ENCODE results near the gene B9D1. TPM values are rescaled to one million over a fixed set of nuclear protein-coding genes. Genes with fewer than 3 reads are reported as not detected.

Gene B9D1
- total and polyA plus RNA-seq, 2 of the 13 experiments (the other 11 are each of a cell fraction or from before 2014, with no cell fraction given): 27.7 to 31.1 TPM

DNA sequence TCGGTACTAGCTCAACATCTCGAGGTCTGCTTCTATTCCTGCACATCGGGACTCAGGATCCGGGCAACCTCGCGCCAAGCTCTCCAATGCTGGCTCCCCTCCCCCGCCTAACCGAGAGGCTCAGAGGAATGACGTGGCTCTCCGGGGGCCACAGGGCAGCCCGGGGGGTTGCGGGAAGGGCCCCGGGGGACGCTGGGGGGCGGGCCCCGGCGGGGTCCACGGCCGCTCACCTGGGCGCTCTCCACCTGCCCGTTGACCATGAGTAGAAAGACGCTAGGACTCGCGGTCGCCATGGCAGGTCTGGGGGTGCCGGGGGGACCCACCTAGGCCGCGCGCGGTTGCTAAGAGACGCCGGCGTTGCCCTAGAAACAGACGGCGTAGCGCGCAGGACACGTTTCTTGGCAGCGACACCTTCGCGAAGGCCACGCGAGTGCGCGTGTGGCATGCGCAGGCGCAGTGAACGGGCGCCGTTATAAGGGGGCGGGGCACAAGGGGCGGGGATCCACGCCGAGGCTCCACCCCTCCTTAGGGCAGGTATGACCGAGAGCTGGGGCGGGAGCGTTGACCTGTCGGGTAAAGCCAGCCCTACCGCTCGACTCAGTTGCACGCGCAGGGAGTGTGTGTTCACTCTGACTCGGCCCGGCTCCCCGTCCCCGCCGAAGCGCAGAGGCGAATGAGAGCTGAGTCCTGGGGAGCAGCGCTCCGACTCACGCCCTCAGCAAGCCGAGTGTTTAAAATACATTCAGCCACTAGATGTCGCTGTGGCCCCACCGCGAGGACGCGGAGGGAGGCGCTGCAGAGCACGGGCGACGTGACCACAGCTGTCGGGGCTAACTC is at the start of gene B9D1 (continued):
- TF ChIP-seq, protein P1, sequence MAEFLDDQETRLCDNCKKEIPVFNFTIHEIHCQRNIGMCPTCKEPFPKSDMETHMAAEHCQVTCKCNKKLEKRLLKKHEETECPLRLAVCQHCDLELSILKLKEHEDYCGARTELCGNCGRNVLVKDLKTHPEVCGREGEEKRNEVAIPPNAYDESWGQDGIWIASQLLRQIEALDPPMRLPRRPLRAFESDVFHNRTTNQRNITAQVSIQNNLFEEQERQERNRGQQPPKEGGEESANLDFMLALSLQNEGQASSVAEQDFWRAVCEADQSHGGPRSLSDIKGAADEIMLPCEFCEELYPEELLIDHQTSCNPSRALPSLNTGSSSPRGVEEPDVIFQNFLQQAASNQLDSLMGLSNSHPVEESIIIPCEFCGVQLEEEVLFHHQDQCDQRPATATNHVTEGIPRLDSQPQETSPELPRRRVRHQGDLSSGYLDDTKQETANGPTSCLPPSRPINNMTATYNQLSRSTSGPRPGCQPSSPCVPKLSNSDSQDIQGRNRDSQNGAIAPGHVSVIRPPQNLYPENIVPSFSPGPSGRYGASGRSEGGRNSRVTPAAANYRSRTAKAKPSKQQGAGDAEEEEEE (CRISPR knock-in tag; IDR thresholded peaks at IDR 0.05; ENCODE audit: borderline replicate concordance): 0 out of 2 replicates have a peak, but pooled peaks have one; percentile 73
- TF ChIP-seq RORA (CRISPR knock-in tag; IDR thresholded peaks at IDR 0.05) (no peak), ZNF512 (CRISPR knock-in tag; IDR thresholded peaks at IDR 0.05) (no peak), NR2F1 (CRISPR knock-in tag; IDR thresholded peaks at IDR 0.05) (no peak), JUND (CRISPR knock-in tag; IDR thresholded peaks at IDR 0.05) (no peak), TEAD3 (CRISPR knock-in tag; optimal IDR thresholded peaks at IDR 0.05; ENCODE audit: borderline replicate concordance) (peak; percentile 79), IRF9 (CRISPR knock-in tag; IDR thresholded peaks at IDR 0.05; ENCODE audit: borderline replicate concordance) (no peak), KDM3A (CRISPR knock-in tag; IDR thresholded peaks at IDR 0.05; ENCODE audit: low read depth) (peak; percentile 98), FOXP1 (IDR thresholded peaks at IDR 0.05) (no peak), FOXP1 (CRISPR knock-in tag; IDR thresholded peaks at IDR 0.05) (0 out of 2 replicates have a peak, but pooled peaks have one; percentile 6), HNF4A (CRISPR knock-in tag; IDR thresholded peaks at IDR 0.05) (no peak; the same call in 1 of the 2 replicates), FOSL1 (CRISPR knock-in tag; IDR thresholded peaks at IDR 0.05; ENCODE audit: borderline replicate concordance) (no peak), ZNF704 (CRISPR knock-in tag; IDR thresholded peaks at IDR 0.05; ENCODE audit: borderline replicate concordance) (peak; percentile 58; the same call in 1 of the 2 replicates), ZNF230 (CRISPR knock-in tag; IDR thresholded peaks at IDR 0.05) (peak; percentile 69; the same call in 1 of the 2 replicates), U2AF1 (optimal IDR thresholded peaks at IDR 0.05; ENCODE audit: low read depth, low read length) (no peak), SMAD1 (CRISPR knock-in tag; IDR thresholded peaks at IDR 0.05; ENCODE audit: borderline replicate concordance, low read depth) (peak; percentile 20; the same call in 1 of the 2 replicates), ZC3H4 (CRISPR knock-in tag; IDR thresholded peaks at IDR 0.05; ENCODE audit: borderline replicate concordance) (no peak), TEF (CRISPR knock-in tag; IDR thresholded peaks at IDR 0.05) (no peak)
- TF ChIP-seq, protein P2, sequence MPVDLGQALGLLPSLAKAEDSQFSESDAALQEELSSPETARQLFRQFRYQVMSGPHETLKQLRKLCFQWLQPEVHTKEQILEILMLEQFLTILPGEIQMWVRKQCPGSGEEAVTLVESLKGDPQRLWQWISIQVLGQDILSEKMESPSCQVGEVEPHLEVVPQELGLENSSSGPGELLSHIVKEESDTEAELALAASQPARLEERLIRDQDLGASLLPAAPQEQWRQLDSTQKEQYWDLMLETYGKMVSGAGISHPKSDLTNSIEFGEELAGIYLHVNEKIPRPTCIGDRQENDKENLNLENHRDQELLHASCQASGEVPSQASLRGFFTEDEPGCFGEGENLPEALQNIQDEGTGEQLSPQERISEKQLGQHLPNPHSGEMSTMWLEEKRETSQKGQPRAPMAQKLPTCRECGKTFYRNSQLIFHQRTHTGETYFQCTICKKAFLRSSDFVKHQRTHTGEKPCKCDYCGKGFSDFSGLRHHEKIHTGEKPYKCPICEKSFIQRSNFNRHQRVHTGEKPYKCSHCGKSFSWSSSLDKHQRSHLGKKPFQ (CRISPR knock-in tag; IDR thresholded peaks at IDR 0.05; ENCODE audit: insufficient replicate concordance): no peak
